Astrocyte (in vitro differentiated cells and primary cell): ENCODE measurements around the gene IQCN. TPM values are rescaled to one million over a fixed set of nuclear protein-coding genes. Genes with fewer than 3 reads are reported as not detected.
A peak's percentile ranks its signal among the peaks of the same experiment; 100 is the strongest.

ENCODE experiments used
- DNase-seq: peaks from one replicate; pipeline ENCODE4 v3.0.0-alpha.2; 2010; ENCODE audit warnings: low read depth
- FAIRE-seq: peaks from 2 replicates; lab custom pipeline; 2011; peaks lifted over from hg19 to GRCh38; lab: Jason Lieb, UNC
- H2AFZ ChIP-seq: 2 replicates; pipeline ENCODE4 v1.6.0; 2012; ENCODE audit warnings: low read depth, low read length, inconsistent platforms
- H3K27ac ChIP-seq: 2 replicates; pipeline ENCODE4 v1.5.1; 2011; ENCODE audit warnings: low read depth, low read length, inconsistent platforms
- H3K27me3 ChIP-seq: 2 replicates; pipeline ENCODE4 v1.6.0; 2011; ENCODE audit warnings: low read length, inconsistent platforms; ENCODE audit not compliant: insufficient read depth
- H3K36me3 ChIP-seq: 2 replicates; pipeline ENCODE4 v1.5.1; 2011; ENCODE audit warnings: low read length, inconsistent platforms; ENCODE audit not compliant: insufficient read depth
- H3K4me1 ChIP-seq: 2 replicates; pipeline ENCODE4 v1.5.1; 2011; ENCODE audit warnings: low read length, inconsistent platforms; ENCODE audit not compliant: insufficient read depth
- H3K4me2 ChIP-seq: 2 replicates; pipeline ENCODE4 v1.6.0; 2012; ENCODE audit warnings: low read length, inconsistent platforms
- H3K4me3 ChIP-seq: 2 replicates; pipeline ENCODE4 v1.5.1; 2011; ENCODE audit warnings: low read depth, mild to moderate bottlenecking, low read length, inconsistent platforms; ENCODE audit not compliant: insufficient read depth
- H3K79me2 ChIP-seq: 2 replicates; pipeline ENCODE4 v1.6.0; 2012; ENCODE audit warnings: mild to moderate bottlenecking, low read length, inconsistent platforms; ENCODE audit not compliant: insufficient read depth
- H3K9ac ChIP-seq: 2 replicates; pipeline ENCODE4 v1.6.0; 2012; ENCODE audit warnings: mild to moderate bottlenecking, low read length, inconsistent platforms
- H3K9me3 ChIP-seq: 2 replicates; pipeline ENCODE4 v1.5.1; 2012; ENCODE audit warnings: low read depth, mild to moderate bottlenecking, low read length, inconsistent platforms; ENCODE audit not compliant: insufficient read depth
- H4K20me1 ChIP-seq: 2 replicates; pipeline ENCODE4 v1.6.0; 2012; ENCODE audit warnings: low read length, inconsistent platforms; ENCODE audit not compliant: insufficient read depth
- H3K27ac Mint-ChIP-seq: one replicate; pipeline ENCODE4 v1.8.0; 2021; ENCODE audit warnings: mild to moderate bottlenecking, mixed read lengths; ENCODE audit not compliant: unreplicated experiment
- H3K27me3 Mint-ChIP-seq: one replicate; pipeline ENCODE4 v1.8.0; 2021; ENCODE audit warnings: low read depth, mixed read lengths; ENCODE audit not compliant: unreplicated experiment
- H3K36me3 Mint-ChIP-seq: one replicate; pipeline ENCODE4 v1.8.0; 2021; ENCODE audit warnings: low read depth, mixed read lengths; ENCODE audit not compliant: unreplicated experiment
- H3K4me1 Mint-ChIP-seq: one replicate; pipeline ENCODE4 v1.8.0; 2021; ENCODE audit warnings: low read depth, mixed read lengths; ENCODE audit not compliant: unreplicated experiment
- H3K4me3 Mint-ChIP-seq: one replicate; pipeline ENCODE4 v1.8.0; 2021; ENCODE audit warnings: mild to moderate bottlenecking, moderate library complexity, mixed read lengths; ENCODE audit not compliant: unreplicated experiment
- H3K9me3 Mint-ChIP-seq: one replicate; pipeline ENCODE4 v1.8.0; 2021; ENCODE audit warnings: mild to moderate bottlenecking, mixed read lengths; ENCODE audit not compliant: unreplicated experiment
- EZH2 ChIP-seq: IDR thresholded peaks from 2 replicates; pipeline ENCODE4 v1.6.1; 2012; ENCODE audit warnings: mild to moderate bottlenecking, low read length, inconsistent platforms; ENCODE audit not compliant: insufficient read depth
- total RNA-seq: library from RNA; stranded (reverse); gene quantifications from 2 replicates; pipeline ENCODE4 v1.2.1, GENCODE V29; 2021
- TF ChIP-seq, protein P1 (sequence below): IDR thresholded peaks from 2 replicates; pipeline ENCODE4 v1.5.1; 2011; ENCODE audit warnings: low read depth, mild to moderate bottlenecking, inconsistent platforms, low read length, moderate library complexity; ENCODE audit not compliant: insufficient read depth

Gene IQCN
- total RNA-seq, 1 donor from 2014 or later, result 1.7 TPM

DNA sequence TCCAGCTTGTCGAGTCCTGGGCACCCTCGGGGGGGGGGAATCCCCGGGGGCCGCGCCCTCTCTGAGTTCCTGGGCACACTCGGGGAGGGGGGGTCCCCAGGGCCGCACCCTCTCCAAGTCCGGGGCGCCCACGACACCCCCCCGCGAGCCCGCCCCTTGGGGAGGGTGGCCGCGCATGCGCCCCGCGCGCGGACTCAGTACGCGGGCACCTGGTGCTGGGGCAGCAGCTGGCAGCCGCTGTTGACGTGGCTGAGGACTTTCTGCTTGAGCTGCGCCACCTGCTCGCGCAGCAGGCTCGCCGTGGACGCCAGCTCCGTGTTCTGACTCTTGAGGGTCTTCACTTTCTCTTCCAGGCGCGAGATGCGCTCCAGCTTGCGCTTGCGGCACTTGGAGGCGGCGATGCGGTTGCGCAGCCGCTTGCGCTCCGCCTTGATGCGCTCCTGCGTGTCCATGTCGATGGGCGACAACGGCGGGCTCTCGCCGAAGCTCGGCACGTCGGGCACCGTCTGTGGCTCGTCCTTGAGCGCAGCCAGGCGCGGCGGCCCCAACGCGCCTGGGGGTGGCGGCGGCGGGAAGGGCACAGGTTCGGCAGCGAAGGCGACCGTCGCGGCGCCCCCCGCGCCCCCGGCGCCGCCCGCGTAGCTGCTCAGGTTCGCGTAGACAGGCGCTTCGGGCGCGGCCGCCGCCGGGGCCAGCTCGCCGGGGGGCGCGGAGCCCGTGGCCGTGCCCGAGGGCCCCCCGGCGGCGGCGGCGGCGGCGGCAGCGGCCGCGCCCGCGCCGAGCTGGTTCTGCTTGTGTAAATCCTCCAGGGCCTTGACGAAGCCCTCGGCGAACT, 6.2 kb upstream of the IQCN start:
- peaks cover 4% of the 10 kb centered on the region for H3K36me3 ChIP-seq
- peaks cover 9% of the 10 kb centered on the region for H3K36me3 Mint-ChIP-seq
- no peak for TF ChIP-seq EZH2
- TF ChIP-seq, protein P1, sequence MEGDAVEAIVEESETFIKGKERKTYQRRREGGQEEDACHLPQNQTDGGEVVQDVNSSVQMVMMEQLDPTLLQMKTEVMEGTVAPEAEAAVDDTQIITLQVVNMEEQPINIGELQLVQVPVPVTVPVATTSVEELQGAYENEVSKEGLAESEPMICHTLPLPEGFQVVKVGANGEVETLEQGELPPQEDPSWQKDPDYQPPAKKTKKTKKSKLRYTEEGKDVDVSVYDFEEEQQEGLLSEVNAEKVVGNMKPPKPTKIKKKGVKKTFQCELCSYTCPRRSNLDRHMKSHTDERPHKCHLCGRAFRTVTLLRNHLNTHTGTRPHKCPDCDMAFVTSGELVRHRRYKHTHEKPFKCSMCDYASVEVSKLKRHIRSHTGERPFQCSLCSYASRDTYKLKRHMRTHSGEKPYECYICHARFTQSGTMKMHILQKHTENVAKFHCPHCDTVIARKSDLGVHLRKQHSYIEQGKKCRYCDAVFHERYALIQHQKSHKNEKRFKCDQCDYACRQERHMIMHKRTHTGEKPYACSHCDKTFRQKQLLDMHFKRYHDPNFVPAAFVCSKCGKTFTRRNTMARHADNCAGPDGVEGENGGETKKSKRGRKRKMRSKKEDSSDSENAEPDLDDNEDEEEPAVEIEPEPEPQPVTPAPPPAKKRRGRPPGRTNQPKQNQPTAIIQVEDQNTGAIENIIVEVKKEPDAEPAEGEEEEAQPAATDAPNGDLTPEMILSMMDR, result no peak
- peak overlapping the region; percentile 83 for H3K4me2 ChIP-seq
- peak overlapping the region; percentile 96 for H3K27ac Mint-ChIP-seq
- H3K4me1 Mint-ChIP-seq, result peaks cover 21% of the 10 kb centered on the region
- H3K79me2 ChIP-seq, result peaks cover 52% of the 10 kb centered on the region
- H3K4me3 ChIP-seq, result peak overlapping the region; percentile 98
- H3K27me3 Mint-ChIP-seq, result no peaks in the 10 kb centered on the region
- no peaks in the 10 kb centered on the region for H3K9me3 Mint-ChIP-seq
- FAIRE-seq (no peak), DNase-seq (peak; percentile 47)
- no peaks in the 10 kb centered on the region for H3K27me3 ChIP-seq
- H2AFZ ChIP-seq, result no peak overlapping the region
- peaks cover 45% of the 10 kb centered on the region for H4K20me1 ChIP-seq
- peak overlapping the region; percentile 93 for H3K4me3 Mint-ChIP-seq
- H3K9me3 ChIP-seq, result no peaks in the 10 kb centered on the region
- H3K27ac ChIP-seq, result peak overlapping the region; percentile 95
- peak overlapping the region; percentile 99 for H3K9ac ChIP-seq
- H3K4me1 ChIP-seq, result peaks cover 31% of the 10 kb centered on the region

DNA sequence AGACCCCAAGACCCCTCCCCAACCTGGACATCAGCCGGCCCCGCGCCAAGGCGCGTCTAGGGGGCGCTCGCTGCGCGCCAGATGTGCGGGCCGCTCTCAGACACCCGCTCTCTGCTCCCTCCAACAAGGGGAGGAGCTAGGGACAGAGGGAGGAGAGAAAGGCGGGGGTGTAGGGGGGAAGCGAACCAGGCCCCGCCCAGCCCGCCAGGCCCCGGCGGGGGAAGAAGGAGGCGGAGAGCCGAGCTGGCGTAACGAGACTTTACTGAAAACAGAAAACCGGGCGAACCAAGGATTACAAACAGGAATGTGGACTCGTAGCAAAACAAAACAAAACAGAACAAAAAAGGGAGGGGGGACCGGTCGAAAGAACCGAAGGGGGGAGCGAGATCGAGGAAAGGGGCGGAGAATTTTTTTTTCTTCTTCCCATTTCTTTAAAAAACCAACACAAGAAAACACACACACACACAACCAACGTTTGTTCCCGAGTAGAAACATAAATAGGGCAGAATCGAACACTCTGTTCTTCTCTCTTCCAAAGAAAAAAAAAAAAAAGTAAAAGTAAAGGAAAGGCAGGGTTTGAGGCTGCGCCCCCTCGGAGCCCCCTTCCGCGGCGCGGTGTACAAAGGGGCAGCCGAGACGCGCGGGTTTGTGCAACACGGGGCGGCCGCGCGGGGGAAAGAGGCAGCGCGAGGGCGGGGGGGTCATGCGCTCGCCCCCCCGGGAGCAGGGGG, 5.4 kb upstream of the IQCN start:
- H3K9me3 Mint-ChIP-seq, result no peaks in the 10 kb centered on the region
- H3K27me3 Mint-ChIP-seq, result no peaks in the 10 kb centered on the region
- peak overlapping the region; percentile 83 for H3K4me2 ChIP-seq
- H3K9me3 ChIP-seq, result no peaks in the 10 kb centered on the region
- peak overlapping the region; percentile 95 for H3K27ac ChIP-seq
- peaks cover 53% of the 10 kb centered on the region for H4K20me1 ChIP-seq
- H3K27me3 ChIP-seq, result no peaks in the 10 kb centered on the region
- H2AFZ ChIP-seq, result no peak overlapping the region
- TF ChIP-seq, protein P1, result peak; percentile 68
- no peak for TF ChIP-seq EZH2
- H3K4me1 Mint-ChIP-seq, result peaks cover 16% of the 10 kb centered on the region
- peak overlapping the region; percentile 99 for H3K9ac ChIP-seq
- H3K4me1 ChIP-seq, result peaks cover 39% of the 10 kb centered on the region
- peak overlapping the region; percentile 99 for H3K27ac Mint-ChIP-seq
- peaks cover 9% of the 10 kb centered on the region for H3K36me3 Mint-ChIP-seq
- DNase-seq, result peak; percentile 81
- H3K79me2 ChIP-seq, result peaks cover 53% of the 10 kb centered on the region
- H3K4me3 Mint-ChIP-seq, result peak overlapping the region; percentile 94
- peaks cover 4% of the 10 kb centered on the region for H3K36me3 ChIP-seq
- no peak for FAIRE-seq
- peak overlapping the region; percentile 98 for H3K4me3 ChIP-seq
